Parathyroid adenoma (tissue), 2 donors: Measurements from ENCODE around the gene PROZ.

Source experiments
- H2AFZ ChIP-seq: fragments of 300-600 bp; sonication (generic); one replicate; pipeline ENCODE4 v1.7.0; 2017; ENCODE audit warnings: antibody characterized with exemption, mild to moderate bottlenecking
- H3K27ac ChIP-seq: fragments of 300-600 bp; sonication (generic); one replicate; pipeline ENCODE4 v1.7.0; 2017
- H3K27me3 ChIP-seq: fragments of 300-600 bp; sonication (generic); one replicate; pipeline ENCODE4 v1.7.0; 2017; ENCODE audit warnings: low read length; ENCODE audit not compliant: control insufficient read depth, insufficient read depth
- H3K36me3 ChIP-seq: fragments of 300-600 bp; sonication (generic); one replicate; pipeline ENCODE4 v1.7.0; 2017; ENCODE audit warnings: low read length; ENCODE audit not compliant: control insufficient read depth, insufficient read depth
- H3K4me1 ChIP-seq: fragments of 300-600 bp; sonication (generic); one replicate; pipeline ENCODE4 v1.7.0; 2017; ENCODE audit warnings: control low read depth
- H3K4me2 ChIP-seq: fragments of 300-600 bp; sonication (generic); one replicate; pipeline ENCODE4 v1.7.0; 2017; ENCODE audit warnings: low read length
- H3K4me3 ChIP-seq: fragments of 300-600 bp; sonication (generic); one replicate; pipeline ENCODE4 v1.7.0; 2017; ENCODE audit warnings: low read depth, low read length
- H3K79me2 ChIP-seq: fragments of 300-600 bp; sonication (generic); one replicate; pipeline ENCODE4 v1.7.0; 2017; ENCODE audit warnings: control low read depth
- H3K9ac ChIP-seq: fragments of 300-600 bp; sonication (generic); one replicate; pipeline ENCODE4 v1.7.0; 2017; ENCODE audit warnings: mild to moderate bottlenecking
- H3K9me3 ChIP-seq: fragments of 300-600 bp; sonication (generic); one replicate; pipeline ENCODE4 v1.7.0; 2017; ENCODE audit warnings: low read length; ENCODE audit not compliant: control insufficient read depth
- TF ChIP-seq, protein P1 (sequence below): fragments of 300-600 bp; sonication (generic); IDR thresholded peaks from one replicate; pipeline ENCODE4 v1.7.0; 2017; ENCODE audit warnings: antibody characterized with exemption, mild to moderate bottlenecking
- donor health status: primary hyperparathyroidism.

PROZ gene

DNA sequence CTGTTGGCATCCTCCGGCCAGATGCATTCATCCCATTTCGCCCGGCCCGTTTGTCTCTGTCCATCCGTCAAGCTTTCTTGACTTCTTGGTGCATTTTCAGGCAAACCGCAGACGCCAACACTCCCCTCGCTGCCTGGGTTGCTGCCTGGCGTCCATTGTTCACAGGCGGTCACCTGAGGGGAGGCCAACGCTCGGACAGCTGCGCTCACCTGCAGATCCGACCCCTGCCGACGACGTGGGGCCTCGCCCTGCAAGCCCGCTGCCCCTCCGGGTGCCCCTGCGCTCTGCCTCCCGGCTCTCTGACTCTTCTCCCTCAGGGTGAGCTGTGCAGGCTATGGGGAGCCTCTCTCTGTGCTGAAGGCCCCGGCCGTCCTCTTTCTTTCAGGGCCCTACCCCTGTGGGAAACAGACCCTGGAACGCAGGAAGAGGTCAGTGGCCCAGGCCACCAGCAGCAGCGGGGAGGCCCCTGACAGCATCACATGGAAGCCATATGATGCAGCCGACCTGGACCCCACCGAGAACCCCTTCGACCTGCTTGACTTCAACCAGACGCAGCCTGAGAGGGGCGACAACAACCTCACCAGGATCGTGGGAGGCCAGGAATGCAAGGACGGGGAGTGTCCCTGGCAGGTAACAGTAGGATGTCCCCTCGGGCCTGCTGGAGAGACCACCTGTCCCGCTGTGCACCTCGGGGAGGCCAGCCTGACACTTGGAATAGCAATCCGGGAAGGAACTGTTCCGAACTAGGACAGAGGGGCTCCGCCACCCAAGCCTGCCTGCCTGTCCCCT lies 14.8 kb upstream of the PROZ start:
- TF ChIP-seq, protein P1, sequence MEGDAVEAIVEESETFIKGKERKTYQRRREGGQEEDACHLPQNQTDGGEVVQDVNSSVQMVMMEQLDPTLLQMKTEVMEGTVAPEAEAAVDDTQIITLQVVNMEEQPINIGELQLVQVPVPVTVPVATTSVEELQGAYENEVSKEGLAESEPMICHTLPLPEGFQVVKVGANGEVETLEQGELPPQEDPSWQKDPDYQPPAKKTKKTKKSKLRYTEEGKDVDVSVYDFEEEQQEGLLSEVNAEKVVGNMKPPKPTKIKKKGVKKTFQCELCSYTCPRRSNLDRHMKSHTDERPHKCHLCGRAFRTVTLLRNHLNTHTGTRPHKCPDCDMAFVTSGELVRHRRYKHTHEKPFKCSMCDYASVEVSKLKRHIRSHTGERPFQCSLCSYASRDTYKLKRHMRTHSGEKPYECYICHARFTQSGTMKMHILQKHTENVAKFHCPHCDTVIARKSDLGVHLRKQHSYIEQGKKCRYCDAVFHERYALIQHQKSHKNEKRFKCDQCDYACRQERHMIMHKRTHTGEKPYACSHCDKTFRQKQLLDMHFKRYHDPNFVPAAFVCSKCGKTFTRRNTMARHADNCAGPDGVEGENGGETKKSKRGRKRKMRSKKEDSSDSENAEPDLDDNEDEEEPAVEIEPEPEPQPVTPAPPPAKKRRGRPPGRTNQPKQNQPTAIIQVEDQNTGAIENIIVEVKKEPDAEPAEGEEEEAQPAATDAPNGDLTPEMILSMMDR: no peak
- Histone ChIP-seq H3K79me2 (no peaks in the 10 kb centered on the region), H3K4me3 (no peak overlapping the region), H3K36me3 (no peaks in the 10 kb centered on the region), H3K27me3 (no peaks in the 10 kb centered on the region), H3K9me3 (no peaks in the 10 kb centered on the region), H3K9ac (no peak overlapping the region), H2AFZ (no peak overlapping the region), H3K4me1 (no peaks in the 10 kb centered on the region), H3K27ac (no peak overlapping the region), H3K4me2 (no peak overlapping the region)

DNA sequence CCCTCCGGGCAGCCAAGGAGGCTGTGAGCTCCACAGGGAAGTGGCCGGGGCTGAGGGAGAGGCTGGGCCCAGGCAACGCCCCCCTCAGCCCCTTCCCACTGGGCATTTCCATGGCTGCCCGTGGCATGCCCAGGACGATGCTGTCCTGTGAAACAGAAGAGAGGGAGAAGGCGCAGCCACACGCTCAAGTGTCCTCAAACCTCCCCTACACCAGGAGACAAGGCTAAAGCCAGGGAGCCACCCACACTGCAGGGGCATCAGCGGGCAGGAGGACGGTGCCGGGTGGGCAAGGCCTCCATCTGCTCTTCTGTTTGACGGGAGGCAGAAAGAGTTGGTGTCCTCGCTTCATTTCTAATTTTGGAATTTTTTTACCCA lies 14.2 kb upstream of the PROZ start:
- H3K79me2 ChIP-seq: no peaks in the 10 kb centered on the region
- no peak overlapping the region for H3K4me3 ChIP-seq
- H3K9ac ChIP-seq: no peak overlapping the region
- no peaks in the 10 kb centered on the region for H3K9me3 ChIP-seq
- H3K4me2 ChIP-seq: no peak overlapping the region
- H3K36me3 ChIP-seq: no peaks in the 10 kb centered on the region
- TF ChIP-seq, protein P1: no peak
- H3K27ac ChIP-seq: no peak overlapping the region
- no peak overlapping the region for H2AFZ ChIP-seq
- H3K4me1 ChIP-seq: no peaks in the 10 kb centered on the region
- no peaks in the 10 kb centered on the region for H3K27me3 ChIP-seq

DNA sequence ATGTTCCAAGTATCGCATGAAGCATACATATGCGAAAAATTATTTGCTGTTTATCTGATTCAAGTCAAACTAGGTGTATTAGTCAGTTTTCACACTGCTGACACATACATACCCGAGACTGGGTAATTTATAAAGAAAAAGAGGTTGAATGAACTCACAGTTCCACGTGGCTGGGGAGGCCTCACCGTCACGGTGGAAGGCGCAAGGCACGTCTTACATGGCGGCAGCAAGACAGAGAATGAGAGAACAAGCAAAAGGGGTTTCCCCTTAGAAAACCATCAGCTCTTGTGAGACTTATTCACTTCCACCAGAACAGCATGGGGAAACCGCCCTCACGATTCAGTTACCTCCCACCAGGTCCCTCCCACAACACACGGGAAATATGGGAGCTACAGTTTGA lies 13.0 kb upstream of the PROZ start:
- no peak overlapping the region for H3K4me2 ChIP-seq
- H3K27ac ChIP-seq: no peak overlapping the region
- H3K4me1 ChIP-seq: no peaks in the 10 kb centered on the region
- H3K4me3 ChIP-seq: no peak overlapping the region
- TF ChIP-seq, protein P1: no peak
- H2AFZ ChIP-seq: no peak overlapping the region
- no peaks in the 10 kb centered on the region for H3K27me3 ChIP-seq
- no peak overlapping the region for H3K9ac ChIP-seq
- no peaks in the 10 kb centered on the region for H3K9me3 ChIP-seq
- no peaks in the 10 kb centered on the region for H3K36me3 ChIP-seq
- H3K79me2 ChIP-seq: no peaks in the 10 kb centered on the region

DNA sequence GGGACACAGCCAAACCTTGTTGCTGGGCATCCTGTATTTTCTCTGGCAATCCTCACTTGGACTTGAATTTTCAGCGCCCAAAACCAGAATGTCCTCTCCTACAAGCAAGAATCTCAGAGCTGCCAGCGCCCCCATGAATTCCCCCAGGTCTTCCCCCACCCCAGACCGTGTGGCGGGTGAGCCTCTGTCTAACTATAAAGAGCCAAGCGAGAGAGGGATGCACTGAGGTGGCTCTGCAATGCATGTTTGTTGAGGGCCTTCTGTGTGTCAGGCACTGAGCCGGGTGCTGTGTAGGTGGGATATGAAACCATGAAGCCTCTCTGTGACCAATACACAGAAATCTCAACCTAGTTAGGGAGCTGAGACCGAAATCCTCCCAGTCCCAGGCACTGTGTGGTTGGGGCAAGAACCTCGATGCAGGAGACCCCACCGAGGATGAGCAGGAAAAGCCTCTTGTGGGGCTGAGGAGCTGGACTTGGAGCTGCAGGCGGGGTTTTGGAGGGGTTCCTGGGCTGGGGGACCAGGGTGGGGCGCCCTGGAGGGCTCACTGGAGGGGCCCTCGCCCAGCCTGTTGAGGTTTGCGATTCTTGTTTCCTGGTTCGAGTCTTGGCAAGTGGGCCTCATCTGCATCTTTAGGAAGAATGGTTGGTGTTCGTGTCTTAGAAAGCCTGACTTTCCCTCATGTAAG lies 12.4 kb upstream of the PROZ start:
- Histone ChIP-seq H3K79me2 (no peaks in the 10 kb centered on the region), H3K36me3 (no peaks in the 10 kb centered on the region), H3K4me3 (no peak overlapping the region), H2AFZ (no peak overlapping the region), H3K4me1 (no peaks in the 10 kb centered on the region), H3K27me3 (no peaks in the 10 kb centered on the region), H3K9ac (no peak overlapping the region), H3K9me3 (no peaks in the 10 kb centered on the region), H3K27ac (no peak overlapping the region), H3K4me2 (no peak overlapping the region)
- TF ChIP-seq, protein P1: no peak
